Thyroid gland (tissue), 4 donors: ENCODE results near the gene RBMS1. TPM values are rescaled to one million over a fixed set of nuclear protein-coding genes. Genes with fewer than 3 reads are reported as not detected.
A peak's percentile ranks its signal among the peaks of the same experiment; 100 is the strongest.

ENCODE experiments used
- DNase-seq, 2 donors: peaks; one replicate each; pipeline ENCODE4 v3.0.0-alpha.2; 2019
- H3K27ac ChIP-seq, 3 donors: fragments of 200-600 bp; sonication (generic); 1 replicate in 2 of 3; 2 replicates in 1 of 3; pipeline ENCODE4 v1.5.1; 2016 to 2019; ENCODE audit warnings: mild to moderate bottlenecking in 1 of 3, moderate library complexity in 1 of 3
- H3K27me3 ChIP-seq: fragments of 200-600 bp; sonication (generic); one replicate; pipeline ENCODE4 v1.5.1; 2019
- H3K36me3 ChIP-seq, 2 donors: fragments of 200-600 bp; sonication (generic); one replicate each; pipeline ENCODE4 v1.5.1; 2016 to 2019
- H3K4me1 ChIP-seq, 2 donors: fragments of 200-600 bp; sonication (generic); one replicate each; pipeline ENCODE4 v1.5.1; 2017 to 2019
- H3K4me3 ChIP-seq, 3 donors: fragments of 200-600 bp; sonication (generic); replicated peaks in 1 of 3; 1 replicate in 2 of 3; 2 replicates in 1 of 3; pipeline ENCODE4 v1.5.1; 2016; ENCODE audit warnings: mild to moderate bottlenecking in 1 of 3
- H3K9me3 ChIP-seq: fragments of 200-600 bp; sonication (generic); one replicate; pipeline ENCODE4 v1.5.1; 2017
- POLR2A ChIP-seq, 2 donors: fragments of 450-650 bp; IDR thresholded peaks; one replicate each; pipeline ENCODE4 v1.6.1; 2017; ENCODE audit warnings: antibody characterized with exemption in 2 of 2, mild to moderate bottlenecking in 2 of 2, moderate library complexity in 1 of 2
- WGBS, 2 donors: methylation state at CpG; one replicate each; pipeline ENCODE4 v1.1.5; 2017; 5-methylcytosine and 5-hydroxymethylcytosine counted together
- intact Hi-C: fragments of 100-400 bp; cut with DNase I; formaldehyde crosslinking; loops from one replicate; pipeline ENCODE4 v1.15.1; 2023
- total RNA-seq, 4 donors: library from RNA; depleted of rRNA; stranded (reverse); fragments of >200 nt; gene quantifications; one replicate each; pipeline ENCODE4 v1.2.3, GENCODE V29; 2016
- TF ChIP-seq, protein P1 (sequence below), 6 experiments: fragments of 200-600 bp in 3 of 6; fragments of 450-650 bp in 3 of 6; sonication (generic) in 3 of 6; IDR thresholded peaks; one replicate each; pipeline ENCODE4 v1.5.1; 2016 to 2019; ENCODE audit warnings: antibody characterized with exemption in 6 of 6, mild to moderate bottlenecking in 2 of 6, inconsistent platforms in 1 of 6, moderate library complexity in 1 of 6

RBMS1 gene
- total RNA-seq, 4 donors from 2014 or later, result 50.9 to 80.1 (median 69.0) TPM

DNA sequence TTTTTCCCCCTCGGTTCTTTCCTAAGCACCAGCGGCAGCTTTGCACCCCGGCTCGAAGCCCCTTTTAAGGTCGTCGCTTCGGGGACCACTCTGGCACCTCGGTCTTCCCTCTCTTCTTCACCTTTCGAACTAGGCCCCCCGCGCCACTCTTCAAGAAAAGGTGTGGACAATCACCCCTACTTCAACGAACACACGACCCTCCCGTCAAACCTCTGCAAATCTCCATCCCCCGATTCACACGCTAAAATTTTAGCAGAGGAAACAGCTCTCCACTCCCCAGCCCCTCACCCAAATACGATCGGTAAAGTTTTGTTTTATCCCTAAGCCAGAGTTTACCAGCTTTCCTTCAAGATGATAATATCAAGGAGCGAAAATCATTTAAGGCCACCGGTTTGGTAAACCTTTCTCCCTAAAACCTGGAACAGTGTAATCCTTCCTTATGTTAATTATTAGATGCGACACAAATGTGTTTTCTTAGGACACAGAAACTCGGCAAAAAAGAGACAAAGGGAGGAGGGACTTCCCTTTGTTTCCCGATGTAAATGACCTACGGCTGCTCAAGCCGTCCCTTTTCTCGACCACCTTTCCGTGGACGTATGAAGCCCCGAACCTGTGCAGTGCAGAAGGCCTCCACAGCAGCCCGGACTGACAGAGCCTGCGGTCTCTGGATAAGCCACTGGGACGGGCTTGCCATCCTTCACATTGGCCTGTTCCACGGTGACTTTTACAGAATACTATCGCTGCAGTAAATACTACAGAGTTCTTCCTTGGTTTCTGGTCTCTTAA, 85.2 kb downstream of the RBMS1 start:
- peak in 1 of 2 donors; percentile 2 for DNase-seq
- WGBS, 2 donors, result 46 to 47% methylated on average over 34 of the region's 34 CpGs
- TF ChIP-seq POLR2A (IDR thresholded peaks at IDR 0.05), result no peak
- TF ChIP-seq, protein P1, sequence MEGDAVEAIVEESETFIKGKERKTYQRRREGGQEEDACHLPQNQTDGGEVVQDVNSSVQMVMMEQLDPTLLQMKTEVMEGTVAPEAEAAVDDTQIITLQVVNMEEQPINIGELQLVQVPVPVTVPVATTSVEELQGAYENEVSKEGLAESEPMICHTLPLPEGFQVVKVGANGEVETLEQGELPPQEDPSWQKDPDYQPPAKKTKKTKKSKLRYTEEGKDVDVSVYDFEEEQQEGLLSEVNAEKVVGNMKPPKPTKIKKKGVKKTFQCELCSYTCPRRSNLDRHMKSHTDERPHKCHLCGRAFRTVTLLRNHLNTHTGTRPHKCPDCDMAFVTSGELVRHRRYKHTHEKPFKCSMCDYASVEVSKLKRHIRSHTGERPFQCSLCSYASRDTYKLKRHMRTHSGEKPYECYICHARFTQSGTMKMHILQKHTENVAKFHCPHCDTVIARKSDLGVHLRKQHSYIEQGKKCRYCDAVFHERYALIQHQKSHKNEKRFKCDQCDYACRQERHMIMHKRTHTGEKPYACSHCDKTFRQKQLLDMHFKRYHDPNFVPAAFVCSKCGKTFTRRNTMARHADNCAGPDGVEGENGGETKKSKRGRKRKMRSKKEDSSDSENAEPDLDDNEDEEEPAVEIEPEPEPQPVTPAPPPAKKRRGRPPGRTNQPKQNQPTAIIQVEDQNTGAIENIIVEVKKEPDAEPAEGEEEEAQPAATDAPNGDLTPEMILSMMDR (IDR thresholded peaks at IDR 0.05), result no peak
- Histone ChIP-seq H3K27ac (peak overlapping the region; percentile 39 to 94 (median 76)), H3K36me3 (no peaks in the 10 kb centered on the region), H3K9me3 (no peaks in the 10 kb centered on the region), H3K27me3 (no peaks in the 10 kb centered on the region), H3K4me3 (peak overlapping the region in 1 of 3 donors; percentile 24), H3K4me1 (peaks cover 31 to 35% of the 10 kb centered on the region in 2 donors)
- intact Hi-C loops, result loop anchor here (10.0 kb wide), 1 partner anchor 74 kb away; no protein-coding TSS in a partner anchor

DNA sequence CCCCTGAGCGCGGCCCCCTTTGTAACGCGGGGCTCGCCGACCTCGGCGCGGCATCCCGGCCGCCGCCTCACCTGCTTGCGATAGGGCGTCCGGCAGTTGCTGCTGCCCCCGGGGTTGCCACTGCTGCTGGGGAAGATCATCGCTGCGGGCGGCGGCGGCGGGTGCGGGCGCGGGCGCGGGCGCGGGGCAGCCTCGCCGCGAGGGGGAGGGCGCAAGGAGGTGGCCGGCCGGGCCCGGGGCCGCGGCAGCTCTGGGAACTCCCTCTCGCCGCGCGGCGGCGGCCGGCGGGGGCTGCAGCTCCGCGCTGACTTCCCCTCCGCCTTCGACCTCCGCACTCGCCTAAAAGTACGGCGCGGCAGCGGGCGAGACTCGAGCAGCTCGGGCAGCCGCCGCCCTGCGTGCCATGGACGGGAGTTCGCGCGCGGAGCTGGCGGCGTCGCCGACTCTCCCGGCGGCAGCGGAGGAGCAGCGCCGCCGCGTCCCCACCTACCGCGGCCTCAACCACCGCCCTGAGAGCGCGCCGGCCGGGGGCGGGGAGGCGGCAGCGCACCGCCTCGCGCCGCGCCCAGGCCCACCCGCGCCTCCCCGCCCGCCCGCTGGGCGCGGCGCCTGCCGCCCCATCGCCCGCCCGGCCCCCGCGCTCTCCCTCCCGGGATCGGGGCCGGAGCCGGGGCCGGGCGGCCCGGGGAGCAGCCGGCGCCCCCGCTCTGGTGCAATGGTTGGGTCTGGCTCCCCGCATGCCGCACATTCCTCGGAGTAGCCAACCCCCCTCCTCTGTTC, 86.0 kb downstream of the RBMS1 start:
- Histone ChIP-seq H3K4me1 (peaks cover 36 to 40% of the 10 kb centered on the region in 2 donors), H3K9me3 (no peaks in the 10 kb centered on the region), H3K4me3 (peak overlapping the region; percentile 50 to 93 (median 79)), H3K36me3 (no peaks in the 10 kb centered on the region), H3K27ac (peak overlapping the region; percentile 83 to 94 (median 92)), H3K27me3 (no peaks in the 10 kb centered on the region)
- 0 to 6% methylated on average over 6 of the region's 120 CpGs for WGBS, 2 donors
- intact Hi-C loops, result loop anchor here (10.0 kb wide), 1 partner anchor 73 kb away; no protein-coding TSS in a partner anchor
- peak; percentile 59 to 60 for DNase-seq
- TF ChIP-seq, protein P1 (IDR thresholded peaks at IDR 0.05), result peak in 2 of 6 experiments; percentile 25 to 27
- peak in 1 of 2 donors; percentile 83 for TF ChIP-seq POLR2A (IDR thresholded peaks at IDR 0.05)

DNA sequence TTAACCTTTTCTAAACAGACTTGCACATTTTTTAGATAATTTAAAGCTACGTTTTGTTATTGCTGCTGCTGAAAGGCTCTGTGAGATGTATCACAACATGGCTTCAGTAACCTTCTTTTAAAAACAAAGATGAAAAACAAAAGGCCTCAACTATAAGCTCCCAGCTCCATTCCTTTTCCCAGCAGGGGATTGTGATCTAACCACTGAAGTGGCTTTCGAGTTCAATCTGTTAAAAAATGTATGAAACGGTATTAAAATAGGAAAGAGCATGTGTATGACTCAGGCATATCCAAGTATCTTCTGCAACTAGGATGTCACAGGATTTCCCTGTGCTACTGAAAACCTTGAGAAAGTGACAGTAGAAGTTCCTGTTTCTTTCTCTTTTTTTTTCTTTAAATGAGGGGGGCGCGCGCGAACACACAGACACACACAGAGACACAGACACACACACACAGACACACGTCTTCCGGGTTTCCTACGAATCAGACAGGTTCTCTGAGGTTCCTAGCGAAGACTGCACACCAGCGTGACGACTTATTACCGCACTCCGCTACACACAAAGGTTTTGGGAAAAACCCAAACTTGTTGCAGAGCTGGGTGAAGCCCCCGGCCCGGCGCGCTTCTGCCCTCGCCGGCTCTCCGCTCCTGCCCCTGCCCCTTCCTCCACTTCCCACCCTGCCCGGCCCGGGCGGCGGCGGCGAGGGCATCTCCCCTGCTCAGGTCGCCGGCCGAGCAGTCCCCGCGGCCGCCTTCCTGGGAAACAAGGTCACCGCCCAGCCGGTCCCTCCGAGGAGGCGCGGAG, 86.8 kb downstream of the RBMS1 start:
- intact Hi-C loops, result loop anchor here (10.0 kb wide), 1 partner anchor 72 kb away; no protein-coding TSS in a partner anchor
- peaks cover 33 to 39% of the 10 kb centered on the region in 2 donors for H3K4me1 ChIP-seq
- WGBS, 2 donors, result 1% methylated on average over 15 to 22 of the region's 39 CpGs
- peak in 1 of 2 donors; percentile 44 for TF ChIP-seq POLR2A (IDR thresholded peaks at IDR 0.05)
- TF ChIP-seq, protein P1 (IDR thresholded peaks at IDR 0.05), result peak in 1 of 6 experiments; percentile 8
- no peaks in the 10 kb centered on the region for H3K9me3 ChIP-seq
- DNase-seq, result peak; percentile 61
- H3K36me3 ChIP-seq, result no peaks in the 10 kb centered on the region
- H3K4me3 ChIP-seq, result peak overlapping the region; percentile 50 to 93 (median 79)
- peak overlapping the region; percentile 83 to 94 (median 92) for H3K27ac ChIP-seq
- no peaks in the 10 kb centered on the region for H3K27me3 ChIP-seq

DNA sequence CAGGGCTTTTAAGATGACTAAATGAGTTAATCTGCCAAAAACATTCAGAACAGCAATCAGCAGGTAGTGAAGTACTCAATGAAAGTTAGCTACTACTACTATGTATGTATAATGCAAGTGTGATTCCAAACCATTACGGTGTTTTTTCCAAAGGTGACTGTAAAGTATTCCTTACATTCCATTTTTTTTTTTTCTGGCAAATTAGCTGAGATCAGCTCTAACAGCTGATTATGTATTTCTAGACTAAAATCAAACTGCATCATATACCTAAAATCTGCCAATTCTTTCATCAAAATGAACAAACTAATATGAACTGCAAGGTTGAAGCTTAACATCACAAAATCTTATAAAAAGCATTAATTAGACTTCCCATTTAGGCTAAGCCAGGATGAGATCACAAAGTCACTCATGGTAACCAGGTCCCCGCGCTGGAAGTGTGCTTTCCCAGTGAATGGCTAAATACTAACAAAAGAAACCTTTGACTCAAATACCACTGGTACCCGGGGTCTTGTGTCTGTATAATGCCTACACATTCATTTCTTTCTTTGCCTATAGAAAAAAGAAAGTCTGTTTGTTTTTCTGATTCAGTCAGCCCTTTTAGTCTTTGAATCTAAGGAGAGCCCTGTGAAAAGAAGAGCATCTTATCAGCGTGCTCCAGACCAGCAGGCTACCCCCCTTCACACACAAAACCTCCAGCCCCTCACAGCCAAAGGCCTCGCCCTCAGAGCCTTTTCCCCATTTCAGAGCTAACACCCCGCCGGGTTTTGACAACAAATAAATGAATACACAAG, 88.3 kb downstream of the RBMS1 start:
- no peak for DNase-seq
- no peak overlapping the region for H3K27ac ChIP-seq
- peaks cover 21 to 36% of the 10 kb centered on the region in 2 donors for H3K4me1 ChIP-seq
- H3K9me3 ChIP-seq, result no peaks in the 10 kb centered on the region
- no peak for TF ChIP-seq POLR2A (IDR thresholded peaks at IDR 0.05)
- TF ChIP-seq, protein P1 (IDR thresholded peaks at IDR 0.05), result no peak
- intact Hi-C loops, result loop anchor here (10.0 kb wide), 1 partner anchor 70 kb away; no protein-coding TSS in a partner anchor
- H3K36me3 ChIP-seq, result no peaks in the 10 kb centered on the region
- H3K4me3 ChIP-seq, result peak overlapping the region in 1 of 3 donors; percentile 93
- 66 to 68% methylated on average over 8 of the region's 8 CpGs for WGBS, 2 donors
- H3K27me3 ChIP-seq, result no peaks in the 10 kb centered on the region
